ENCODE data around the gene RSAD2. TPM values are rescaled to one million over a fixed set of nuclear protein-coding genes. Genes with fewer than 3 reads are reported as not detected.

The RSAD2 gene
- total and polyA plus RNA-seq, 2 experiments from 2014 or later, result 0.10 TPM; not detected in 1

DNA sequence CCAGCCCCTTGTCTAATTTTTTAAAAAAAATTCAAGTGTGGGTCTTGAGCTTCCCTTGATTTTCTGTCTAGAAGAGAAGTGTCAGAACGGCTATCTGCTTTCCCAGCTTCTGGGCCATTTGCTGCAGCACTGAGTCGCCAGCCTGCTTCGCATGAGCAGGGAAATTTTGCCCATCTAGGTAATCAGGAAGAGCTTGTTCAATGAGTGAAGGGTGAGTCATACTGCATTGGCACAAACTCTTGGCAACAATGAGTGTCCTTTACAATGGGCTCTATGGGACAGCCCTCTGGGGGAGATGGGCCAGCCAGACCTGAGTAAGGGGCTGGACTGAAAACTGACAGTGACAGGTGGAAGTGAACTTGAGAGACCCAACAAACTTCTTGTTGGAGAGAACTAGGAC is 37.3 kb downstream of the RSAD2 start:
- Histone ChIP-seq H3K4me3 (no peak overlapping the region), H3K27me3 (ENCODE audit: insufficient read depth) (peaks cover 28% of the 10 kb centered on the region), H4K20me1 (replicated peaks; ENCODE audit: insufficient read depth) (no peaks in the 10 kb centered on the region), H3K36me3 (ENCODE audit: insufficient read depth) (no peaks in the 10 kb centered on the region), H3K9me2 (ENCODE audit: insufficient read depth) (no peaks in the 10 kb centered on the region), H2AFZ (no peak overlapping the region; the same call in 1 of the 2 replicates), H3F3A (replicated peaks; ENCODE audit: low read depth) (no peaks in the 10 kb centered on the region), H3K79me2 (replicated peaks; ENCODE audit: insufficient read depth) (peaks cover 4% of the 10 kb centered on the region; the same call in 1 of the 2 replicates), H3K4me2 (no peak overlapping the region), H3K27ac (ENCODE audit: low read depth) (no peak overlapping the region), H3K4me1 (ENCODE audit: insufficient read depth) (peaks cover 8% of the 10 kb centered on the region)
- Mint-ChIP-seq H3K4me1 (peaks cover 22% of the 10 kb centered on the region), H3K27ac (no peak overlapping the region), H3K36me3 (ENCODE audit: low read depth) (peaks cover 4% of the 10 kb centered on the region; the same call in 2 of the 3 replicates), H3K9me3 (peaks cover 9% of the 10 kb centered on the region; the same call in 2 of the 3 replicates), H3K27me3 (ENCODE audit: insufficient read depth, low read depth, poor library complexity) (peaks cover 11% of the 10 kb centered on the region), H3K4me3 (no peak overlapping the region)
- ATAC-seq, result no peak
- TF ChIP-seq, protein P1, sequence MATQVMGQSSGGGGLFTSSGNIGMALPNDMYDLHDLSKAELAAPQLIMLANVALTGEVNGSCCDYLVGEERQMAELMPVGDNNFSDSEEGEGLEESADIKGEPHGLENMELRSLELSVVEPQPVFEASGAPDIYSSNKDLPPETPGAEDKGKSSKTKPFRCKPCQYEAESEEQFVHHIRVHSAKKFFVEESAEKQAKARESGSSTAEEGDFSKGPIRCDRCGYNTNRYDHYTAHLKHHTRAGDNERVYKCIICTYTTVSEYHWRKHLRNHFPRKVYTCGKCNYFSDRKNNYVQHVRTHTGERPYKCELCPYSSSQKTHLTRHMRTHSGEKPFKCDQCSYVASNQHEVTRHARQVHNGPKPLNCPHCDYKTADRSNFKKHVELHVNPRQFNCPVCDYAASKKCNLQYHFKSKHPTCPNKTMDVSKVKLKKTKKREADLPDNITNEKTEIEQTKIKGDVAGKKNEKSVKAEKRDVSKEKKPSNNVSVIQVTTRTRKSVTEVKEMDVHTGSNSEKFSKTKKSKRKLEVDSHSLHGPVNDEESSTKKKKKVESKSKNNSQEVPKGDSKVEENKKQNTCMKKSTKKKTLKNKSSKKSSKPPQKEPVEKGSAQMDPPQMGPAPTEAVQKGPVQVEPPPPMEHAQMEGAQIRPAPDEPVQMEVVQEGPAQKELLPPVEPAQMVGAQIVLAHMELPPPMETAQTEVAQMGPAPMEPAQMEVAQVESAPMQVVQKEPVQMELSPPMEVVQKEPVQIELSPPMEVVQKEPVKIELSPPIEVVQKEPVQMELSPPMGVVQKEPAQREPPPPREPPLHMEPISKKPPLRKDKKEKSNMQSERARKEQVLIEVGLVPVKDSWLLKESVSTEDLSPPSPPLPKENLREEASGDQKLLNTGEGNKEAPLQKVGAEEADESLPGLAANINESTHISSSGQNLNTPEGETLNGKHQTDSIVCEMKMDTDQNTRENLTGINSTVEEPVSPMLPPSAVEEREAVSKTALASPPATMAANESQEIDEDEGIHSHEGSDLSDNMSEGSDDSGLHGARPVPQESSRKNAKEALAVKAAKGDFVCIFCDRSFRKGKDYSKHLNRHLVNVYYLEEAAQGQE (IDR thresholded peaks at IDR 0.05; ENCODE audit: unreplicated experiment), result no peak
- TF ChIP-seq STAT1 (IDR thresholded peaks at IDR 0.05; ENCODE audit: unreplicated experiment), result no peak
- TF ChIP-seq, protein P2, sequence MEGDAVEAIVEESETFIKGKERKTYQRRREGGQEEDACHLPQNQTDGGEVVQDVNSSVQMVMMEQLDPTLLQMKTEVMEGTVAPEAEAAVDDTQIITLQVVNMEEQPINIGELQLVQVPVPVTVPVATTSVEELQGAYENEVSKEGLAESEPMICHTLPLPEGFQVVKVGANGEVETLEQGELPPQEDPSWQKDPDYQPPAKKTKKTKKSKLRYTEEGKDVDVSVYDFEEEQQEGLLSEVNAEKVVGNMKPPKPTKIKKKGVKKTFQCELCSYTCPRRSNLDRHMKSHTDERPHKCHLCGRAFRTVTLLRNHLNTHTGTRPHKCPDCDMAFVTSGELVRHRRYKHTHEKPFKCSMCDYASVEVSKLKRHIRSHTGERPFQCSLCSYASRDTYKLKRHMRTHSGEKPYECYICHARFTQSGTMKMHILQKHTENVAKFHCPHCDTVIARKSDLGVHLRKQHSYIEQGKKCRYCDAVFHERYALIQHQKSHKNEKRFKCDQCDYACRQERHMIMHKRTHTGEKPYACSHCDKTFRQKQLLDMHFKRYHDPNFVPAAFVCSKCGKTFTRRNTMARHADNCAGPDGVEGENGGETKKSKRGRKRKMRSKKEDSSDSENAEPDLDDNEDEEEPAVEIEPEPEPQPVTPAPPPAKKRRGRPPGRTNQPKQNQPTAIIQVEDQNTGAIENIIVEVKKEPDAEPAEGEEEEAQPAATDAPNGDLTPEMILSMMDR (conservative IDR thresholded peaks at IDR 0.05; ENCODE audit: low read depth in 2 of 2), result no peak
- TF ChIP-seq, protein P3, sequence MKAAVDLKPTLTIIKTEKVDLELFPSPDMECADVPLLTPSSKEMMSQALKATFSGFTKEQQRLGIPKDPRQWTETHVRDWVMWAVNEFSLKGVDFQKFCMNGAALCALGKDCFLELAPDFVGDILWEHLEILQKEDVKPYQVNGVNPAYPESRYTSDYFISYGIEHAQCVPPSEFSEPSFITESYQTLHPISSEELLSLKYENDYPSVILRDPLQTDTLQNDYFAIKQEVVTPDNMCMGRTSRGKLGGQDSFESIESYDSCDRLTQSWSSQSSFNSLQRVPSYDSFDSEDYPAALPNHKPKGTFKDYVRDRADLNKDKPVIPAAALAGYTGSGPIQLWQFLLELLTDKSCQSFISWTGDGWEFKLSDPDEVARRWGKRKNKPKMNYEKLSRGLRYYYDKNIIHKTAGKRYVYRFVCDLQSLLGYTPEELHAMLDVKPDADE (IDR thresholded peaks at IDR 0.05), result no peak
- TF ChIP-seq CREB1 (CRISPR knock-in tag; IDR thresholded peaks at IDR 0.05; ENCODE audit: low read depth), result no peak
- TF ChIP-seq JUNB (IDR thresholded peaks at IDR 0.05; ENCODE audit: unreplicated experiment), result no peak
- TF ChIP-seq EZH2 (IDR thresholded peaks at IDR 0.05; ENCODE audit: low read depth, unreplicated experiment), result no peak
- no peak for TF ChIP-seq NANOG (IDR thresholded peaks at IDR 0.05; ENCODE audit: borderline replicate concordance)
- no peak for TF ChIP-seq EZH2phosphoT487 (IDR thresholded peaks at IDR 0.05; ENCODE audit: unreplicated experiment)
- TF ChIP-seq POLR2AphosphoS5 (IDR thresholded peaks at IDR 0.05; ENCODE audit: low read depth), result no peak
- no peak for TF ChIP-seq ZNF331 (CRISPR knock-in tag; IDR thresholded peaks at IDR 0.05; ENCODE audit: low read depth)
- no peak for DNase-seq (ENCODE audit: low spot score)
